IPS-18a (cell line): ENCODE measurements around the gene TSPAN16.
"Not testable (repeated sequence)": the region's sequence is repeated elsewhere in the genome, so short reads cannot be mapped to it uniquely, and the experiment has no call there.

ENCODE experiments used
- H3K27ac ChIP-seq: one replicate; pipeline ENCODE4 v1.5.1; 2013; ENCODE audit warnings: low read length
- H3K27me3 ChIP-seq: one replicate; pipeline ENCODE4 v1.6.1; 2013; ENCODE audit warnings: mild to moderate bottlenecking, low read length; ENCODE audit not compliant: control insufficient read depth, insufficient read depth
- H3K36me3 ChIP-seq: one replicate; pipeline ENCODE4 v1.6.1; 2013; ENCODE audit warnings: low read depth, low read length; ENCODE audit not compliant: control insufficient read depth
- H3K4me1 ChIP-seq: one replicate; pipeline ENCODE4 v1.6.1; 2013; ENCODE audit warnings: low read depth, low read length; ENCODE audit not compliant: control insufficient read depth
- H3K4me3 ChIP-seq: one replicate; pipeline ENCODE4 v1.5.1; 2013; ENCODE audit warnings: low read length
- H3K9ac ChIP-seq: one replicate; pipeline ENCODE4 v1.6.1; 2013; ENCODE audit warnings: mild to moderate bottlenecking, low read length, moderate library complexity
- H3K9me3 ChIP-seq: one replicate; pipeline ENCODE4 v1.6.1; 2013; ENCODE audit warnings: low read depth, low read length; ENCODE audit not compliant: control insufficient read depth

TSPAN16 gene

DNA sequence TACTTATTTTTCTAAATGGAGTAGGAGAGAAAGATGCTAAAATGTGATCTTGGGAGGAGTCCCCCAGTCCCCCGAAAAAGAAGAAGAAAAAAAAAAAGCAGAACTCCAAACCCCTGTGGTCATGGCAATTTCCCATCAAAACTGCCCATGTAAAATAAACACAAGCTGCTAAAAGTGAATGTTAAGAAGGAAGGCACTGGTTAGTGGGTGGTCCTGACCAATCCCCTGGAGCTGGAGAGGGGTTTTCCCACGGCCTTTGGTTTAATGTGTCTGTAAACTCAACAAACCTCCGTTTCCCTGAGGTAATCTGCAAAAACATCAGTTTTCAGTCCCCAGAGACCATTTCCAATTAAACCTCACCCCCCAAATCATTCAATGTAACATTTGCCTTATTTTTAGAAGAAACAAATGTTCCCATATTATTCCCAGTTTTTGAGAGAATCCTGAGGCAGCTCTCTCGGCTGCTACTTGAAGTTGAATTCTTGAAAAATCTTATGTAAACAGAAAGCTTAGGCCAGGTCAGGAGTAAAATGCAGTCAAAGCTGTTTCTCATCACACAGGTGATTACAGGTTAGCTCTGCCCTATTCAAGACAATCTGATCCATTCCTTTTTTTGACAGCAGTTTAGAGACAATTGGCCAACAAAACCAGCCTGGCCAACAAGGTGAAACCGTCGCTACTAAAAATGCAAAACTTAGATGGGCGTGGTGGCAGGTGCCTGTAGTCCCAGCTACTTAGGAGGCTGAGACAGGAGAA lies 26.5 kb downstream of the TSPAN16 start:
- H3K9ac ChIP-seq: no peak overlapping the region
- peaks cover 5% of the 10 kb centered on the region for H3K4me1 ChIP-seq
- H3K27me3 ChIP-seq: no peaks in the 10 kb centered on the region
- H3K36me3 ChIP-seq: no peaks in the 10 kb centered on the region
- no peak overlapping the region for H3K4me3 ChIP-seq
- H3K9me3 ChIP-seq: no peaks in the 10 kb centered on the region
- no peak overlapping the region for H3K27ac ChIP-seq

DNA sequence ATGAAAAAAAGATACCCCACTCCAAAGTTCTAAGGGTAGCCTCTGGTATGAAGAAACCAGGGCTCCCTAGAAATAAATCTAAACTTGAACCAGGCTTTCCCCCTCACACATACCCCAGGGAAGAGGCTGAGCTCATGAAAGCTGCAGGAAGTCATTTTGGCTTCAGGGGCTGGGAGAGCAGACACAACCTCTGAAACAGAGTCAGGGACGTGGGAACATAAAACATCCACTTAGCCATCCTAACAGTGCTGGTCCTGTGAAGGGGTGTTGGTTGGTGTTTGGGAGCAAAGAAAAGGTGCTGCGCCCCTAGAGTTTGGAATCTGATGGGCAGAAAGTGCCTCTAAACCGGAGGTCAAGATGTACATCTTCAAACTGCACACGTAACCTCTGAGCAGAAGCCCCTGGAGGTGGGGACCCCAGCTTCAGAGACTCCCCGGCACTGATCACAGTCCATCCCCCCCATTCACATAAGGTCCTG lies 27.7 kb downstream of the TSPAN16 start:
- no peak overlapping the region for H3K9ac ChIP-seq
- H3K9me3 ChIP-seq: no peaks in the 10 kb centered on the region
- no peaks in the 10 kb centered on the region for H3K27me3 ChIP-seq
- H3K27ac ChIP-seq: no peak overlapping the region
- no peaks in the 10 kb centered on the region for H3K36me3 ChIP-seq
- H3K4me3 ChIP-seq: no peak overlapping the region
- peaks cover 5% of the 10 kb centered on the region for H3K4me1 ChIP-seq

DNA sequence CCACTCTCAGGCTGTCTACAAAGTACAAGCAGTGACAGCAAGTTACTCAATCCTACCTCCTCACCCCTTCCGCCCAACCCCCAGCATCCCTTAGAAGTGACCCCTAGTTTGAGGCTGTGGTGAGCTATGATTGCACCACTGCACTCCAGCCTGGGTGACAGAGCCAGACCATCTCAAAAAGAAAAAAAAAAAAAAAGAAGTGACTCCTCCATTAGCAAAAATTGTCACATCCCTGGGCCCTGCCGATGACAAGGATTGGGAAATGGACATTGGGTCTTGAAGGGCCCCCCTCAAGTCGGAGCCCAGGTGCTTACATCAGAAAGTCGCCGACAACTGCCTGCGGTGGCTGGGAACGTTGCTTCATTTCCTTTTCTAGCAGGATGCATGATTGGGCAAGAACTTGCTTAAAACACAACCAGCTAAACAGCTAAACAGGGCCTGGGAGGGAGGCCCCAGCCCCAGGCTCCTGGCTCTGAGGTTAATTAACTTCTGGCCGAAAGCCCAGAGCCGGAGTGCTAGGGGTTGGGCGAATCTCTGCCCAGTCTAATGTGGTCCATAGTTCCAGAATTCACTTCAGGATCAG lies 28.2 kb downstream of the TSPAN16 start:
- Histone ChIP-seq H3K4me3 (no peak overlapping the region), H3K27ac (no peak overlapping the region), H3K4me1 (peaks cover 5% of the 10 kb centered on the region), H3K27me3 (no peaks in the 10 kb centered on the region), H3K9ac (no peak overlapping the region), H3K9me3 (no peaks in the 10 kb centered on the region), H3K36me3 (no peaks in the 10 kb centered on the region)

DNA sequence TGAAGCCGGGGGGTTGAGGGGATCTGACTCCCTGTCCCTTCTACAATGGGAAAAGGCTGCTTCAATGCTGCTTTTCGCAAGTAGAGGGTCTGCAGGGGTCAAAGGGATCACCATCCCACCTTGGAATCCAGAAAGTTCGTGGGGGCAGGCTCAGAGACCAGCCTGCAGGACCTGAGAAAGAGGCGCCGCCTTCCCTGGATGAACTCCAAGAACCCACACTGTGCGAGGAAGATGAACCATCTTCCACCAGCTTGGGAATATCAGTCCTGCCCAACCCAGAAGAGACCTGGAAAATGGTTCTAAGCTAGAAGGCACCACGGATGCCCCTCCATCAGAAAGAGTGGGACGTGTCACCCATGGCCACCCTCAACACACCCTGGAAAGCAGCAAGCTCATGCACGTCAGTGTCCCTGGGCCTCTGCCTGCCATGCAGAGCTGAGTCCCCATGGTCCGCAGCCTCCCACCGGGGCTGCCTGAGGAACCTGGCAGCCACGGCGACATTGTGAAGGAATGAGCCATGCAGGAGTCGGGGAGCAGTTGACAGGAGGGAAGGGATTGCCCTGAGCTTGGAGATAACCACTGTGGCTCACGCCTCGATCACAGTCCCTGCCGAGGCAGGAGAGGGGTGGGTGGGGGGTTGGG lies 28.9 kb downstream of the TSPAN16 start:
- Histone ChIP-seq H3K4me3 (no peak overlapping the region), H3K36me3 (no peaks in the 10 kb centered on the region), H3K9ac (no peak overlapping the region), H3K4me1 (peaks cover 5% of the 10 kb centered on the region), H3K9me3 (no peaks in the 10 kb centered on the region), H3K27ac (no peak overlapping the region), H3K27me3 (no peaks in the 10 kb centered on the region)

DNA sequence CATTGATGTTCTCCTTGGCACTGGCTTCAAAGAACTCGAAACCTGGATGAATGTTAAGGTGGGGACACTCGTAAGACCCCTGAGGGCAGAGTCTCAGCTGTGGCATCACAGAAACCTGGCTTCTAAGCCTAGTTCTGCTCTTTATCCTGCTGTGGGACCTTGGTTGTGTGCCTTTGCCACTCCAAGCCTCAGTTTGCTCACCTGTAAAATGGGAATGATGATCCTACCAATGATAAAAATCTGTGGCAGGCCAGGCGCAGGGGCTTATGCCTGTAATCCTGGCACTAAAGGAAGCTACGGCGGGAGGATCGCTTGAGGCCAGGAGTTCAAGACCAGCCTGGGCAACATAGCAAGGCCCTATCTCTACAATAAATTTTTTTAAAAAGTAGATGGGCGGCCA lies 29.6 kb downstream of the TSPAN16 start:
- no peaks in the 10 kb centered on the region for H3K36me3 ChIP-seq
- H3K4me3 ChIP-seq: no peak overlapping the region
- peaks cover 5% of the 10 kb centered on the region for H3K4me1 ChIP-seq
- no peaks in the 10 kb centered on the region for H3K9me3 ChIP-seq
- H3K27me3 ChIP-seq: no peaks in the 10 kb centered on the region
- H3K9ac ChIP-seq: no peak overlapping the region
- no peak overlapping the region for H3K27ac ChIP-seq

DNA sequence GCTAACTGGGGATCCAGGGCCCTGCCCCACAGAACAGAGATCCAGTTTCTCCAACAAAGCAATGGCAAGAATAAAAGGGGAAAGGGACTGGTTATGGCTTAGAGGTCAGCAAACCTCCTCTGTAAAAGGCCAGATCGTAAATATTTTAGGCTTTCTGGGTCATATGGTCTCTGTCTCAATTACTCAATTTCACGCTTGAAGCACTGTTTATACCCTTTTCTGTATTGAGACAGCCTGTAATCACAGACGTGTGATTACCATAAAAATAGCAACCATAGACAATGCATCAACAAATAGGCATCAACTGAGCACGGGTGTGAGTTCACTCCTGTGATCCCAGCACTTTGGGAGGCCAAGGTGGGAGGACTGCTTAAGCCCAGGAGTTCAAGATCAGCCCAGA lies 34.2 kb downstream of the TSPAN16 start:
- Histone ChIP-seq H3K9me3 (no peaks in the 10 kb centered on the region), H3K27ac (no peak overlapping the region), H3K4me3 (no peak overlapping the region), H3K4me1 (no peaks in the 10 kb centered on the region), H3K27me3 (no peaks in the 10 kb centered on the region), H3K9ac (no peak overlapping the region), H3K36me3 (peaks cover 6% of the 10 kb centered on the region)

DNA sequence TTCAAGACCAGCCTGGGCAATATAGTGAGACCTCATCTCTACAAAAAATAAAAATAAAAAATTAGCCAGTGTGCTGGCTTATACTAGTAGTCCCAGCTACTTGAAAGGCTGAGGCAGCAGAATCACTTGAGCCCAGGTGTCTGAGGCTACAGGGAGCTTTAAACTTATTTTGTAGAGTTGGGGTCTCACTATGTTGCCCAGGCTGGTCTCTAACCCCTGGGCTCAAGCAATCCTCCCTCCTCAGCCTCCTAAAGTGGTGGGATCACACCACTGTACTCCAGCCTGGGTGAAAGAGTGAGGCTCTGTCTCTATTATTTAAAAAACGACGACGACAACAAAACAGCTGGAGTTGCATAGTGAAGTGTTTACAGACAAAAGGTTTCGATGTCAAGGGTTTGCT lies 35.5 kb downstream of the TSPAN16 start:
- Histone ChIP-seq H3K4me3 (no peak overlapping the region), H3K27me3 (no peaks in the 10 kb centered on the region), H3K4me1 (no peaks in the 10 kb centered on the region), H3K27ac (no peak overlapping the region), H3K36me3 (peaks cover 9% of the 10 kb centered on the region), H3K9me3 (no peaks in the 10 kb centered on the region), H3K9ac (no peak overlapping the region)

DNA sequence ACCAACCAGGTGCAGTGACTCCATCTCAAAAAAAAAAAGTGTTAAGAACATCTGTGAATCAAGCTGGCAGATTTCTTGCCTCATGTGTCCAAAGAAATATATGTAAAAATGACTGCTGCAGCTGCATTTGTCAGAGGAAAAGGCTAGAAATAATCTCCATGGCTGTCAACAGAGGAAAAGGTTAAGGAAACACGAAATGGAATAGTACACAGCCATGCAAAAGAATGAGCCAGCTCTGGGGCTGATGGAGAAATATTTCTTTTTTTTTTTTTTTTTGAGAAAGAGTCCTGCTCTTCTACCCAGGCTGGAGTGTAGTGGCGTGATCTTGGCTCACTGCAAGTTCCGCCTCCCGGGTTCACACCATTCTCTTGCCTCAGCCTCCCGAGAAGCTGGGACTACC lies 36.9 kb downstream of the TSPAN16 start:
- H3K4me3 ChIP-seq: no peak overlapping the region
- H3K27ac ChIP-seq: no peak overlapping the region
- no peaks in the 10 kb centered on the region for H3K4me1 ChIP-seq
- no peak overlapping the region for H3K9ac ChIP-seq
- no peaks in the 10 kb centered on the region for H3K9me3 ChIP-seq
- no peaks in the 10 kb centered on the region for H3K27me3 ChIP-seq
- H3K36me3 ChIP-seq: peaks cover 9% of the 10 kb centered on the region

DNA sequence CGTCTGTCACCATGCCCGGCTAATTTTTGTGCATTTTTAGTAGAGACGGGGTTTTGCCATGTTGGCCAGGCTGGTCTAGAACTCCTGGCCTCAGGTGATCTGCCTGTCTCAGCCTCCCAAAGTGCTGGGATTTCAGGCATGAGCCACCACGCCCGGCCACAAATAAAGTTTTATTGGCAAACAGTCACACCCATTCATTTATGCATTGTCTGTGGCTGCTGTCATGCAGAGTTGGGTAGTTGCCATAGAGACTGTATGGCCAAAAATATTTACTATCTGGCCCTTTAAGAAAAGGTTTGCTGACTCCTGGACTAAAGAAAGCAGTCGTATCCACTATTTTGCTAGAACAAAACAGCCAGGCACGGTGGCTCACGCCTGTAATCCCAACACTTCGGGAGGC lies 37.9 kb downstream of the TSPAN16 start:
- H3K4me3 ChIP-seq, H3K27ac ChIP-seq, H3K36me3 ChIP-seq, H3K4me1 ChIP-seq, H3K9me3 ChIP-seq, H3K27me3 ChIP-seq, H3K9ac ChIP-seq: not testable (repeated sequence)

DNA sequence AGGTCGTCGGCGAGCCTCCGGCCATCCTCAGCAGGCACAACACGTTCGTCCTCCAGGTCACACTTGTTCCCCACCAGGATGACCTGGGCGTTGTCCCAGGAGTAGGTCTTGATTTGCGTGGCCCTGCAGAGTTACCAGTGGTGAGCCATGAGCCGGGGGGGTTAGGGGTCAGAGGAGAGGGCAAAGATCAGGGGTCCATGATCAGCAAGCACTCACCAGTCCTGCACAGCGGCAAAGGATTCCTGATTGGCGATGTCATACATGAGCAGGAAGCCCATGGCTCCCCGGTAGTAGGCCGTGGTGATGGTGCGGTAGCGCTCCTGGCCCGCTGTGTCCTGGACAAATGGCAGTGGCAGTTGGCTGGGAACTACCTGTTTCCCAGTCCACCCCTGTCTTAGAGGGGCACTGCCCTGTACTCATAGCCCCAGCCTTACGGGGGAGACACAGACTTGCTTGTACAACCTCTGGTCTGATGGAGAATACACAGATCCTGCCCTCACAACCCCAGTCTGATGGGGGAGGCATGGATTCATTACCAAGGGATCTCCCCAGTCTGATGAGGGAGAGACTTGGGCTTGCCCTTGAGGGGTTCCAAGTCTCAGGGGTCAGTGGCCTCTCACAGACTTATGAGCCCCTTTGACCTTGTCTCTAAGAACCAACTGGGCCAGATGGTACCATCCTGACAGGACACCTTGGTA lies 39.6 kb downstream of the TSPAN16 start:
- Histone ChIP-seq H3K9me3 (no peaks in the 10 kb centered on the region), H3K27ac (no peak overlapping the region), H3K36me3 (peaks cover 9% of the 10 kb centered on the region), H3K4me1 (no peaks in the 10 kb centered on the region), H3K4me3 (no peak overlapping the region), H3K9ac (no peak overlapping the region), H3K27me3 (no peaks in the 10 kb centered on the region)

DNA sequence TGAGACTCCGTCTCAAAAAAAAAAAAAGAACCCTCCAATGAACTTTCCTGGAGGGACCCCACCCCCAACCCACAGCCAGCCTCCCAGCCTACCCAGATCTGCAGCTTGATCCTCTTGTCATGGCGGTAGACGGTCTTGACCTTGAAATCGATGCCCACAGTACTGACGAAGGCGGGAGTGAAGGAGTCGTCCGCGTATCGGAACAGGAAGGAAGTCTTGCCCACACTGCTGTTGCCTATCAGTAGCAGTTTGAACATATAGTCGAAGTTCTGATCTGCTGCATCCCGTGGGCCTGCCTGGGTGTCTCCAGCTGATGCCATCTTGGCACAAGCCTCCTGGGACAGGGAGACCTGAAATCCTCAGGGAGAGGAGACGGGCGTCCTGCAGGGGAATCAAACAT lies 41.1 kb downstream of the TSPAN16 start:
- Histone ChIP-seq H3K27me3 (no peaks in the 10 kb centered on the region), H3K4me1 (no peaks in the 10 kb centered on the region), H3K4me3 (no peak overlapping the region), H3K9me3 (no peaks in the 10 kb centered on the region), H3K27ac (no peak overlapping the region), H3K9ac (no peak overlapping the region), H3K36me3 (peaks cover 9% of the 10 kb centered on the region)
